HepG2 (cell line): Measurements from ENCODE around the gene UPK1A. TPM values are rescaled to one million over a fixed set of nuclear protein-coding genes. Genes with fewer than 3 reads are reported as not detected.
A peak's percentile ranks its signal among the peaks of the same experiment; 100 is the strongest.

Experiments used
- ARNT2 ChIP-seq: sonication (generic); formaldehyde crosslinking; IDR thresholded peaks from 2 replicates; pipeline ENCODE4 v1.8.0; 2022; ENCODE audit warnings: mild to moderate bottlenecking, low read depth, missing genetic modification reagents, moderate library complexity
- CBX5 ChIP-seq: sonication (generic); formaldehyde crosslinking; IDR thresholded peaks from 2 replicates; pipeline ENCODE4 v1.4.0; 2020; ENCODE audit warnings: missing genetic modification reagents, borderline replicate concordance
- DR1 ChIP-seq: sonication (generic); formaldehyde crosslinking; IDR thresholded peaks from 2 replicates; pipeline ENCODE4 v1.8.0; 2021; ENCODE audit warnings: mild to moderate bottlenecking, missing genetic modification reagents, inconsistent platforms
- FOXA1 ChIP-seq, 2 experiments: fragments of 450-650 bp in 1 of 2; sonication (generic) in 1 of 2; formaldehyde crosslinking in 1 of 2; IDR thresholded peaks; 2 replicates each; pipeline versions ENCODE4 v1.4.0 to v1.6.1; 2016 to 2020; ENCODE audit warnings: missing genetic modification reagents in 1 of 2
- GABPB1 ChIP-seq: IDR thresholded peaks from 2 replicates; pipeline ENCODE4 v1.6.1; 2016; ENCODE audit warnings: mild to moderate bottlenecking, missing genetic modification reagents, moderate library complexity, missing compliant biosample characterization
- GZF1 ChIP-seq: sonication (generic); formaldehyde crosslinking; IDR thresholded peaks from 2 replicates; pipeline ENCODE4 v1.5.1; 2020; ENCODE audit warnings: mild to moderate bottlenecking, missing genetic modification reagents
- HOXA7 ChIP-seq: sonication (generic); formaldehyde crosslinking; IDR thresholded peaks from 2 replicates; pipeline ENCODE4 v1.8.1; 2022; ENCODE audit warnings: mild to moderate bottlenecking, missing genetic modification reagents, moderate library complexity
- KLF16 ChIP-seq, 2 experiments: sonication (generic) in 1 of 2; formaldehyde crosslinking in 1 of 2; IDR thresholded peaks; 2 replicates each; pipeline versions ENCODE4 v1.6.1 to v1.8.0; 2016 to 2023; ENCODE audit warnings: missing genetic modification reagents in 2 of 2, missing compliant biosample characterization in 1 of 2
- MATR3 ChIP-seq: sonication (generic); formaldehyde crosslinking; IDR thresholded peaks from 2 replicates; pipeline ENCODE4 v1.4.0; 2020; ENCODE audit warnings: missing genetic modification reagents
- MXI1 ChIP-seq: IDR thresholded peaks from 3 replicates; pipeline ENCODE4 v1.6.1; 2012; ENCODE audit warnings: low read depth, low read length, inconsistent platforms, borderline replicate concordance
- RFXANK ChIP-seq: IDR thresholded peaks from 2 replicates; pipeline ENCODE4 v1.6.1; 2016
- RXRB ChIP-seq: IDR thresholded peaks from 2 replicates; pipeline ENCODE4 v1.6.1; 2016; ENCODE audit warnings: borderline replicate concordance, missing genetic modification reagents, missing compliant biosample characterization
- SRY ChIP-seq: sonication (generic); formaldehyde crosslinking; IDR thresholded peaks from 2 replicates; pipeline ENCODE4 v1.8.0; 2022; ENCODE audit warnings: mild to moderate bottlenecking, missing genetic modification reagents
- ZBTB7B ChIP-seq: sonication (generic); formaldehyde crosslinking; IDR thresholded peaks from 2 replicates; pipeline ENCODE4 v1.4.0; 2020; ENCODE audit warnings: missing genetic modification reagents
- ZC3H4 ChIP-seq: sonication (generic); formaldehyde crosslinking; IDR thresholded peaks from 2 replicates; pipeline ENCODE4 v1.4.0; 2020; ENCODE audit warnings: missing genetic modification reagents, borderline replicate concordance
- ZFYVE20 ChIP-seq: sonication (generic); formaldehyde crosslinking; IDR thresholded peaks from 2 replicates; pipeline ENCODE4 v1.8.0; 2023; ENCODE audit warnings: low read depth, mild to moderate bottlenecking, moderate library complexity, missing genetic modification reagents, borderline replicate concordance
- ZNF329 ChIP-seq: sonication (generic); formaldehyde crosslinking; IDR thresholded peaks from 2 replicates; pipeline ENCODE4 v1.9.0; 2021; ENCODE audit warnings: low read depth, mild to moderate bottlenecking, missing genetic modification reagents
- ZNF451 ChIP-seq: sonication (generic); formaldehyde crosslinking; IDR thresholded peaks from 2 replicates; pipeline ENCODE4 v1.5.0; 2020; ENCODE audit warnings: mild to moderate bottlenecking, missing genetic modification reagents
- polyA plus RNA-seq, 8 experiments: library from polyadenylated mRNA; depleted of rRNA in 3 of 8; stranded (reverse) in 7 of 8; unstranded in 1 of 8; fragments of >200 nt; fragmentation: Illumina TruSeq in 4 of 8; extraction: Trizol in 4 of 8; gene quantifications; 2 replicates each; pipeline versions ENCODE4 v1.2.1 to v1.2.3, GENCODE V29; 2011 to 2016; ENCODE audit warnings: low read depth in 4 of 8, missing spikeins in 1 of 8, mixed read lengths in 1 of 8; ENCODE audit not compliant: insufficient read depth in 1 of 8
- total RNA-seq, 5 experiments: library from RNA; depleted of rRNA; stranded (reverse); fragments of >200 nt; fragmentation: Illumina TruSeq; extraction: Trizol; gene quantifications; 2 replicates each; pipeline ENCODE4 v1.2.3, GENCODE V29; 2016; ENCODE audit warnings: low read depth in 1 of 5
- TF ChIP-seq, protein P1 (sequence below): sonication (generic); formaldehyde crosslinking; IDR thresholded peaks from 2 replicates; pipeline ENCODE4 v1.4.0; 2020; ENCODE audit warnings: mild to moderate bottlenecking, missing genetic modification reagents
- TF ChIP-seq, protein P2 (sequence below): sonication (generic); formaldehyde crosslinking; IDR thresholded peaks from 2 replicates; pipeline ENCODE4 v1.4.0; 2020; ENCODE audit warnings: mild to moderate bottlenecking, missing genetic modification reagents
- TF ChIP-seq, protein P3 (sequence below): sonication (generic); formaldehyde crosslinking; IDR thresholded peaks from 2 replicates; pipeline ENCODE4 v1.4.0; 2020; ENCODE audit warnings: low read depth, mild to moderate bottlenecking, missing genetic modification reagents
- TF ChIP-seq, protein P4 (sequence below): sonication (generic); formaldehyde crosslinking; IDR thresholded peaks from 2 replicates; pipeline ENCODE4 v1.8.1; 2022; ENCODE audit warnings: low read depth, mild to moderate bottlenecking, missing genetic modification reagents

Gene UPK1A
- total and polyA plus RNA-seq, 2 of the 13 experiments (the other 11 are each of a cell fraction or from before 2014, with no cell fraction given) = 2.9 TPM; not detected in 1

DNA sequence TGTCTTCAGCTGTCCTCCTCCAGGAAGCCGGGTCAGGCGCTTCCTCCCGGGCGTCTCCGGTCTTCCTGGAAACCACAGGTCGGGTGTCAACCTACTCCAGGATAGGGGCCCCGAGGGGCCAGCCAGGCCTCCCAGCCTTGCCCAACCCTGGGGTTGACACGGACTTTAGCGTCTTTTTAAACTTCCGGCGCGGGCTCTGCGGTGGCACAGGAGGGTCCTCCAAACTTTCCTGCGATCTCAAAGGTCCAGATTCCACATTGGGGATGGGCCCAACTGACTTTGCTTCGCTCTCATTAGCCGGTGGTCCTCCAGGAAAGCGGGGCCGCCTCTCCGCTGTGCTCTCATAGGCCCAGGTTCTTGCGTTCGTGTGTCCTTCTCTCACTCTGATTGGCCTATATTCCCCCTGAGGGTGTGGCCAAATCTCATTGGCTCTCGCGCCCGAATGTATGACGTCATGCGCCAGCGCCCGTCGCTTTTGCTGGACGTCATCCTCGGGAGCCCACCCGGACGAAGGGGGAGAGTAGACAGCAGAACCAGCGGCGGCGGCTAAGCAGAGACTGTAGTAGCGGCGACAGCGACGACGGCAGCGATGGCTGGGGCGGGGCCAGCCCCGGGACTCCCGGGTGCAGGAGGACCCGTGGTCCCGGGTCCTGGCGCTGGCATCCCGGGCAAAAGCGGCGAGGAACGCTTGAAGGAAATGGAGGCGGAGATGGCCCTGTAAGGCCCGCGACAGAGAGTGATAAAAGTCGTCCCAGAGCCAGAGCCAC lies 37.6 kb upstream of the UPK1A start, which contains the start of gene RBM42 (continued):
- TF ChIP-seq, protein P1, sequence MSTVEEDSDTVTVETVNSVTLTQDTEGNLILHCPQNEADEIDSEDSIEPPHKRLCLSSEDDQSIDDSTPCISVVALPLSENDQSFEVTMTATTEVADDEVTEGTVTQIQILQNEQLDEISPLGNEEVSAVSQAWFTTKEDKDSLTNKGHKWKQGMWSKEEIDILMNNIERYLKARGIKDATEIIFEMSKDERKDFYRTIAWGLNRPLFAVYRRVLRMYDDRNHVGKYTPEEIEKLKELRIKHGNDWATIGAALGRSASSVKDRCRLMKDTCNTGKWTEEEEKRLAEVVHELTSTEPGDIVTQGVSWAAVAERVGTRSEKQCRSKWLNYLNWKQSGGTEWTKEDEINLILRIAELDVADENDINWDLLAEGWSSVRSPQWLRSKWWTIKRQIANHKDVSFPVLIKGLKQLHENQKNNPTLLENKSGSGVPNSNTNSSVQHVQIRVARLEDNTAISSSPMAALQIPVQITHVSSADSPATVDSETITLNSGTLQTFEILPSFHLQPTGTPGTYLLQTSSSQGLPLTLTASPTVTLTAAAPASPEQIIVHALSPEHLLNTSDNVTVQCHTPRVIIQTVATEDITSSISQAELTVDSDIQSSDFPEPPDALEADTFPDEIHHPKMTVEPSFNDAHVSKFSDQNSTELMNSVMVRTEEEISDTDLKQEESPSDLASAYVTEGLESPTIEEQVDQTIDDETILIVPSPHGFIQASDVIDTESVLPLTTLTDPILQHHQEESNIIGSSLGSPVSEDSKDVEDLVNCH (CRISPR knock-in tag) = no peak
- TF ChIP-seq ZC3H4 (CRISPR knock-in tag) = no peak
- no peak for TF ChIP-seq ZFYVE20
- TF ChIP-seq, protein P2, sequence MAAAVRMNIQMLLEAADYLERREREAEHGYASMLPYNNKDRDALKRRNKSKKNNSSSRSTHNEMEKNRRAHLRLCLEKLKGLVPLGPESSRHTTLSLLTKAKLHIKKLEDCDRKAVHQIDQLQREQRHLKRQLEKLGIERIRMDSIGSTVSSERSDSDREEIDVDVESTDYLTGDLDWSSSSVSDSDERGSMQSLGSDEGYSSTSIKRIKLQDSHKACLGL (CRISPR knock-in tag) = no peak
- TF ChIP-seq, protein P3, sequence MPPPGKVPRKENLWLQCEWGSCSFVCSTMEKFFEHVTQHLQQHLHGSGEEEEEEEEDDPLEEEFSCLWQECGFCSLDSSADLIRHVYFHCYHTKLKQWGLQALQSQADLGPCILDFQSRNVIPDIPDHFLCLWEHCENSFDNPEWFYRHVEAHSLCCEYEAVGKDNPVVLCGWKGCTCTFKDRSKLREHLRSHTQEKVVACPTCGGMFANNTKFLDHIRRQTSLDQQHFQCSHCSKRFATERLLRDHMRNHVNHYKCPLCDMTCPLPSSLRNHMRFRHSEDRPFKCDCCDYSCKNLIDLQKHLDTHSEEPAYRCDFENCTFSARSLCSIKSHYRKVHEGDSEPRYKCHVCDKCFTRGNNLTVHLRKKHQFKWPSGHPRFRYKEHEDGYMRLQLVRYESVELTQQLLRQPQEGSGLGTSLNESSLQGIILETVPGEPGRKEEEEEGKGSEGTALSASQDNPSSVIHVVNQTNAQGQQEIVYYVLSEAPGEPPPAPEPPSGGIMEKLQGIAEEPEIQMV (CRISPR knock-in tag) = peak; percentile 86; the same call in 1 of the 2 replicates
- TF ChIP-seq GZF1 (CRISPR knock-in tag) = no peak
- peak; percentile 91 for TF ChIP-seq GABPB1
- no peak for TF ChIP-seq FOXA1 (IDR thresholded peaks at IDR 0.05)
- TF ChIP-seq FOXA1 (CRISPR knock-in tag; IDR thresholded peaks at IDR 0.05) = no peak
- TF ChIP-seq MXI1 = peak; percentile 69; the same call in 1 of the 3 replicates
- TF ChIP-seq RFXANK = peak; percentile 96
- TF ChIP-seq, protein P4, sequence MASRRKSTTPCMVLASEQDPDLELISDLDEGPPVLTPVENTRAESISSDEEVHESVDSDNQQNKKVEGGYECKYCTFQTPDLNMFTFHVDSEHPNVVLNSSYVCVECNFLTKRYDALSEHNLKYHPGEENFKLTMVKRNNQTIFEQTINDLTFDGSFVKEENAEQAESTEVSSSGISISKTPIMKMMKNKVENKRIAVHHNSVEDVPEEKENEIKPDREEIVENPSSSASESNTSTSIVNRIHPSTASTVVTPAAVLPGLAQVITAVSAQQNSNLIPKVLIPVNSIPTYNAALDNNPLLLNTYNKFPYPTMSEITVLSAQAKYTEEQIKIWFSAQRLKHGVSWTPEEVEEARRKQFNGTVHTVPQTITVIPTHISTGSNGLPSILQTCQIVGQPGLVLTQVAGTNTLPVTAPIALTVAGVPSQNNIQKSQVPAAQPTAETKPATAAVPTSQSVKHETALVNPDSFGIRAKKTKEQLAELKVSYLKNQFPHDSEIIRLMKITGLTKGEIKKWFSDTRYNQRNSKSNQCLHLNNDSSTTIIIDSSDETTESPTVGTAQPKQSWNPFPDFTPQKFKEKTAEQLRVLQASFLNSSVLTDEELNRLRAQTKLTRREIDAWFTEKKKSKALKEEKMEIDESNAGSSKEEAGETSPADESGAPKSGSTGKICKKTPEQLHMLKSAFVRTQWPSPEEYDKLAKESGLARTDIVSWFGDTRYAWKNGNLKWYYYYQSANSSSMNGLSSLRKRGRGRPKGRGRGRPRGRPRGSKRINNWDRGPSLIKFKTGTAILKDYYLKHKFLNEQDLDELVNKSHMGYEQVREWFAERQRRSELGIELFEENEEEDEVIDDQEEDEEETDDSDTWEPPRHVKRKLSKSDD (CRISPR knock-in tag) = no peak
- TF ChIP-seq RXRB (CRISPR knock-in tag) = no peak
- TF ChIP-seq DR1 (CRISPR knock-in tag) = peak; percentile 85
- TF ChIP-seq SRY (CRISPR knock-in tag) = no peak
- no peak for TF ChIP-seq MATR3 (CRISPR knock-in tag)
- TF ChIP-seq ZBTB7B (CRISPR knock-in tag) = peak; percentile 97
- no peak for TF ChIP-seq HOXA7 (CRISPR knock-in tag)
- no peak for TF ChIP-seq ARNT2 (CRISPR knock-in tag)
- peak; percentile 73; the same call in 1 of the 2 replicates for TF ChIP-seq CBX5 (CRISPR knock-in tag)
- TF ChIP-seq KLF16 (CRISPR knock-in tag; IDR thresholded peaks at IDR 0.05) = peak in 1 of 2 experiments; percentile 84; a peak in 2 of 4 replicates
- TF ChIP-seq ZNF451 = no peak
- no peak for TF ChIP-seq ZNF329
